Esophagus squamous epithelium (tissue), 4 donors: Measurements from ENCODE around the gene ALX4.

ENCODE experiments used
- POLR2A ChIP-seq, 4 donors: fragments of 450-650 bp; IDR thresholded peaks; one replicate each; pipeline ENCODE4 v1.6.1; 2017; ENCODE audit warnings: antibody characterized with exemption in 4 of 4, mild to moderate bottlenecking in 4 of 4, moderate library complexity in 3 of 4
- TF ChIP-seq, protein P1 (sequence below), 6 experiments: fragments of 450-650 bp in 4 of 6; fragments of 200-600 bp in 2 of 6; sonication (generic) in 2 of 6; IDR thresholded peaks; one replicate each; pipeline ENCODE4 v1.5.1; 2016 to 2019; ENCODE audit warnings: antibody characterized with exemption in 6 of 6, mild to moderate bottlenecking in 4 of 6, moderate library complexity in 4 of 6

- TF ChIP-seq, protein P1, sequence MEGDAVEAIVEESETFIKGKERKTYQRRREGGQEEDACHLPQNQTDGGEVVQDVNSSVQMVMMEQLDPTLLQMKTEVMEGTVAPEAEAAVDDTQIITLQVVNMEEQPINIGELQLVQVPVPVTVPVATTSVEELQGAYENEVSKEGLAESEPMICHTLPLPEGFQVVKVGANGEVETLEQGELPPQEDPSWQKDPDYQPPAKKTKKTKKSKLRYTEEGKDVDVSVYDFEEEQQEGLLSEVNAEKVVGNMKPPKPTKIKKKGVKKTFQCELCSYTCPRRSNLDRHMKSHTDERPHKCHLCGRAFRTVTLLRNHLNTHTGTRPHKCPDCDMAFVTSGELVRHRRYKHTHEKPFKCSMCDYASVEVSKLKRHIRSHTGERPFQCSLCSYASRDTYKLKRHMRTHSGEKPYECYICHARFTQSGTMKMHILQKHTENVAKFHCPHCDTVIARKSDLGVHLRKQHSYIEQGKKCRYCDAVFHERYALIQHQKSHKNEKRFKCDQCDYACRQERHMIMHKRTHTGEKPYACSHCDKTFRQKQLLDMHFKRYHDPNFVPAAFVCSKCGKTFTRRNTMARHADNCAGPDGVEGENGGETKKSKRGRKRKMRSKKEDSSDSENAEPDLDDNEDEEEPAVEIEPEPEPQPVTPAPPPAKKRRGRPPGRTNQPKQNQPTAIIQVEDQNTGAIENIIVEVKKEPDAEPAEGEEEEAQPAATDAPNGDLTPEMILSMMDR (IDR thresholded peaks at IDR 0.05): no peak
- TF ChIP-seq POLR2A (IDR thresholded peaks at IDR 0.05): no peak
Measured at GRCh38 chr11:44261800-44262591, 47.9 kb downstream of the ALX4 start.
